Fibroblast of peridontal ligament (primary cell): Measurements from ENCODE around the gene TXN2.
"Not testable (repeated sequence)": the region's sequence is repeated elsewhere in the genome, so short reads cannot be mapped to it uniquely, and the experiment has no call there.

Experiments used
- DNase-seq: peaks from one replicate; pipeline ENCODE4 v3.0.0-alpha.2; 2010; ENCODE audit errors: extremely low read depth

The TXN2 gene

GRCh38 chr22:36455571-36456463, 25.6 kb downstream of the TXN2 start:
- no peak for DNase-seq

- peak; percentile 76 for DNase-seq
Measured at GRCh38 chr22:36454916-36455570, 26.4 kb downstream of the TXN2 start.

DNA sequence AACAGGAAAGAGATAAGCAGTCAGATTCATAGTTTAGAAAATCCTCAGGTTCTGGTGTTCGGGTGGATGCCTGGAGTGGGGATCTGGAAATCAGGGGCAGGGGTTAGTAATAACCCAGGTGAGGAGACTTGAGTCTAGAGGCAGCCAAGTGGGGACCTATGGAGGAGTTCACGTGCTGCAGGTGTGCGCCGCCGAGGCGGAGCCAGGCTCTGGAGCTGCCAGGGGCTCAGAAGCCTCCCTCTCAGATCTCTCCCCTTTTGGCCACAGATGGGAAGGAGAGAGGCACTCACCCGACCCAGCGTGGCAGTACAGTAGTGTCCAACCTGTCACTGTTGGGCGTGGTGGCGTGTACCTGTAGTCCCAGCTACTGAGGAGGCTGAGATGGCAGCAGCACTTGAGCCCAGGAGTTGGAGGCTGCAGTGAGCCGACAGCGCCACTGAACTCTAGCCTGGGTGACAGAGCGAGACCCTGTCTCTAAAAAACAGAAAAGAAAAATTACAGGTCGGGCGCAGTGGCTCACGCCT, 27.5 kb downstream of the TXN2 start:
- DNase-seq: no peak

DNA sequence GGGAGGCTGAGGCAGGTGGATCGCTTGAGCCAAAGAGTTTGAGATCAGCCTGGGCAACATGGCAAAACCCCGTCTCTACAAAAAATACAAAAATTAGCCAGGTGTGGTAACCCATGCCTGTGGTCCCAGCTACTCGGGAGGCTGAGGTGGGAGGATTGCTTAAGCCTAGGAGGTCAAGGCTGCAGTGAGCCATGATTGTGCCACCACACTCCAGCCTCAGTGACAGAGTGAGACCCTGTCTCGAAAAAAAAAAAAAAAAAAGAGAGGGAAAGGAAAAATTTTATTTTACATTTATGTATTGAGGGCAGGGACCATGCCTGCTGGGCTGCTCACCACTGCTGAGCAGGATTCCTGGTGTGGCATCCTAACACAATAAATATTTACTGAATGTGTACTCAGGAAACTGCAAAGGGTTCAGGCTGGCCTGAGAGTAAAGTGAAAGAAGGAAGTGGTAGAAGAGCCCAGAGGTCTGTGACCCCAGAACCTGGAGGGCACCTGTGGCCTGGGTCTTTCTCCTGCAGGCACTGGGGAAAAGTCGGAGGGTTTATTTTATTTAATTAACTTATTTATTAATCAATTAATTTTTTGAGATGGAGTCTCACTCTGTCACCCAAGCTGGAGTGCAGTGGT, 28.3 kb downstream of the TXN2 start:
- DNase-seq: not testable (repeated sequence)

- no peak for DNase-seq
Measured at GRCh38 chr22:36452250-36452977, 29.0 kb downstream of the TXN2 start.

DNA sequence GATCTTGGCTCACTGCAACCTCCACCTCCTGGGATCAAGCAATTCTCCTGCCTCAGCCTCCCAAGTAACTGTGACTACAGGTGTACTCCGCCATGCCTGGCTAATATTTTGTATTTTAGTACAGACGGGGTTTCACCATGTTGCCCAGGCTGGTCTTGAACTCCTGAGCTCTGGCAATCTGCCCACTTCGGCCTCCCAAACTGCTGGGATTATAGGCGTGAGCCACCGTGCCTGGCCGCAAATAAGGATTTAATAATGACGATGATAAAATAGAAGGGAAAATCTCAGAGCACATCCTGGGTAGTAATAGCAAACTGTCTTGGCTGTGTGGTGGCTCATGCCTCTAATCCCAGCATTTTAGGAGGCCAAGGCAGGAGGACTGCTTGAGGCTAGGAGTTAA, 30.5 kb downstream of the TXN2 start:
- not testable (repeated sequence) for DNase-seq

- no peak for DNase-seq
Measured at GRCh38 chr22:36449596-36450175, 31.8 kb downstream of the TXN2 start.

DNA sequence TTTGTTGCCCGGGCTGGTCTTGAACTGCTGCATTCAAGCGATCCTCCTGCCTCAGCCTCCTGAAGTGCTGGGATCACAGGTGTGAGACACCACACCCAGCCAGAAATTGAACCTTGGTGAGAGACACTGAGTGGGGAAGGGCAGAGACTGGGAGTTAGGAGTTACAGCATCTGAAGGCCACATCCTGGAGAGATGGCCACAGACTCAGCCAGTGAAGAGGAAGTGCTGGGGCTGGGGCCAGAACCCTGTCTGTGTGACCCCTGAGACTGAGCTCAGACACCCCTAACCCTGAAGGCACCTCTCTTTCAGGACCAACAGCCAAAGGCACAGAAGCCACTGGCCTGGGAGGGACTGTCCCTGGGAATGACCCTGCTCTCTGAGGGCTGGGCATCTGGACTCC, 33.8 kb downstream of the TXN2 start:
- no peak for DNase-seq

DNA sequence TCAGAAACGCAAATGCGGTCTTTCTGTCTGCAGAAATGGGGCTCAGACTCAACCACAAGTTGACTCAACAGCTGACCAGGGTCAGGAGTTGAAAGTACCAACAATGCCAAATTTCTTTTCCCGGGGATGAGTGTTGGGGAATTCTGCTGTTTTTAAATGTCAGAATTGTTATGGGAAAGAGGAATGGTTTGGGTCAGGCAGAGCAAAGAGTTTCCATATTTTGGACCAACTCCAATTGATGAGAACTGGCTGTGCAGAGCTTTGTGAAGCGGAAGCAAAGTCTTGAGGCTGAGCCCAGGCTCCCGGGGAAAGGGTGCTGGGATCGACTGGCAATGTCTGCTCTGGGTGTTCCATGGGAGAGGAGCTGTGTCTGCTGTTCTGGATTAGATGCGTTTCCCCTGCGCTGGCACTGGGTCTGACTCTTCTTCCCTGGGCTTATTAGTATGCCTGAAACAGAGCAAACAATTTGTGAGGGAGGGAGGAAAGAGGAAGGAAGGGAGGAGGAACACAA, 36.2 kb downstream of the TXN2 start:
- peak; percentile 99 for DNase-seq

- peak; percentile 39 for DNase-seq
Measured at GRCh38 chr22:36443198-36443770, 38.2 kb downstream of the TXN2 start.

- DNase-seq: no peak
Measured at GRCh38 chr22:36442506-36443197, 38.8 kb downstream of the TXN2 start.

DNA sequence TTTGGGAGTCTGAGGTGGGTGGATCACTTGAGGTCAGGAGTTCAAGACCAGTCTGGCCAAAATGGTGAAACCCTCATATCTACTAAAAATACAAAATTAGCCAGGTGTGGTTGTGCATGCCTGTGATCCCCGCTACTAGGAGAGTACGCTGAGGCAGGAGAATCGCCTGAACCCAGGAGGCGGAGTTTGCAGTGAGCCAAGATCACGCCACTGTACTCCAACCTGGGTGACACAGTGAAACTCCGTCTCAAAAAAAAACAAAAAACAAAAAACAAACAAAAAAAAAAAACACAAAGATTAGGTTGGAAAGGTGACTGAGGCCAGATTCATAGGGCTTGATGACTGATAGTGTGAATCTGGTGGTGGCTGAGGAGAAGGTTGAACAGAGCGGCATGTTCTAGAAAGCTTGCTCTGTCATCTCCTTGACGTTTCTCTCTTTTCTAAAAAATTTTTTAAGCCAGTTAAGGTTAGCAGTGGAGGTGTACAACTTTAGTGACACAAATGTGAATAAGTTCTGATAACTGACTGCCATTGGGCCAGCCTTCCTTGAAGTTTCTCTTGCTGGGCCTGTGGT, 40.9 kb downstream of the TXN2 start:
- DNase-seq: no peak

DNA sequence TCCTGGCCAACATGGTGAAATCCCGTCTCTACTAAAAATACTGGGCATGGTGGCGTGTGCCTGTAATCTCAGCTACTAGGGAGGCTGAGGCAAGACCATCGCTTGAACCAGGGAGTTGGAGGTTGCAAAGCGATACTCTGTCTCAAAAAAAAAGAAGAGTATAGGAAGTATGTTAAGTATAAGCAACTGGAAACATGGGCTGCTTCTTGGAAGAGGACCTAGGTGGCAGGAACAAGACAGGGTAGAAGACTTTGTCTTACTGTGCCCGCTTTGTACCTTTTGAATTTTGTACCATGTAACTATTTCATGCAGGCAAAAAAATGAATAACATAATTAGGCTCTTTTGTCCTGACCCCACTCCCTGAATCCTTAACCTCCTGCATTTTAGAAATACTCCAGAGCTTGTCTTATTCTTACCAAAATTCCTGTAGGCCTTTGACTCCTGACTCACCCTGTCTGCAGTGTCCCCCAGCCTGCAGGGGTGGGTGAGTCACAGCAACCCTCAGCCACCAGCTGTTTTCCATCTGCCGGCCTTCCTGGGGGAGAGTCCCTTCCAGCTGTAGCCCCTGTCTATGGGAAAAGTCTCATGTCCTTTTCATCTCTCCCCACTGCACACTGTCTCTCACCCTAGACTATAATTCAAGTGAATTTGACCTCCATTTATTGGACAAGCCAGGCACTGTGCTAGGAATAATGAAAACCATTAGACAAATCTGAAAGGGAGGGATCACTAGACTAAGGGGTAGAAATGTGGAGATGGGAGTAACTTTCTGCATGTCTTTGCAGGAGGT, 41.8 kb downstream of the TXN2 start:
- DNase-seq: peak; percentile 86

DNA sequence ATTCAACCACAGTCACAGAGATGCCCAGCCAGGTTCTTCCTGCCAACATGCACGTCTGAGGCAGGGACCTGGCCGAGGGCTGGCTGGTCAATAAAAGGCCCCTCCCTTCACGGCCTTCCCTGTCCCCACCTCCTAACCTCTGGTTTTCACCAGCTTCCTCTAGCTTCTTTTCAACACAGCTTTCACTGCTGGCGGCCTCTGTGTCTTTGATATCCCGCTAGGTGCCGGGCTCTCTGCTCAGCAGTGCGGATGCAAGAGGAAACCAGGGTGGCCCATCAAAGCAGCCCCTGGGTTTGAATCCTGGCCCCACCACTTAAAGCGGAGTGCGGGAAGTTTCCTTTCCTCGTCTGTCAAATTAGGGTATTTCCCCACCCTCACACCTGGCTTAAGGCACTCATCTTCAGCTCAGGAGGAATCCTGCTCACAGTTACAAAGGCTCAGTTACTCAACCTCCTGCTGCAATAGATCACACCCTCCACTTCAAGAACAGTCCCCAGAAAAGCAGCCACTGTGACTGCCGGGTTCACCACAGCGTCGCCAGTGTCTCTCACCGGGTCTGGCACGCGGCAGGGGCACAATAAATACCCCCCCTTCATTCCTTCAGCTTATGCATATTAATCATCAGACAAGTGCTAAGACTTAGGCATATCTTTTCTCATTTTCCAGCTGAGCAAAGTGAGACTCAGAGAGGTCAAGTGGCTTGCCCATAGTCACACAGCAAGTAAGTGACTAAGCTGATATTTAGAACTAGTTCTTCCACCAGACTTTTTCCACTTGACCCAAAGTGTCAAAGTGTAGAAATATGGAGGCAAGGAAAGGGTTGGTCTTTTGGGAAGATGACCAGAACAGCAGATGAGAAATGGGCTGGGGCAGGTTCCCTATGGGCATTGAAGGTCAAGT, 45.7 kb downstream of the TXN2 start:
- no peak for DNase-seq

GRCh38 chr22:36433318-36434231, 47.9 kb downstream of the TXN2 start:
- DNase-seq: no peak

- DNase-seq: peak; percentile 47
Measured at GRCh38 chr22:36432592-36433317, 48.7 kb downstream of the TXN2 start.
